ENCODE measurements around the gene CHCHD3. TPM values are rescaled to one million over a fixed set of nuclear protein-coding genes. Genes with fewer than 3 reads are reported as not detected.
"Not testable (repeated sequence)": the region's sequence is repeated elsewhere in the genome, so short reads cannot be mapped to it uniquely, and the experiment has no call there.

CHCHD3 gene
- polyA plus RNA-seq, 3 donors = 30.5 to 56.7 (median 48.8) TPM

- H3K4me2 ChIP-seq (replicated peaks; ENCODE audit: extremely low read depth, low read length, poor library complexity, severe bottlenecking) = no peak overlapping the region
- no peak overlapping the region for H3K9ac ChIP-seq (ENCODE audit: insufficient read depth, low read length, poor library complexity, severe bottlenecking)
- H2AFZ ChIP-seq (ENCODE audit: insufficient read depth, low read depth, low read length, poor library complexity, severe bottlenecking) = no peak overlapping the region
- no peak overlapping the region for H3K4me3 Mint-ChIP-seq
- no peaks in the 10 kb centered on the region for H3K9me3 ChIP-seq (replicated peaks in 1 of 2; ENCODE audit: control insufficient read depth in 1 of 2, insufficient read depth in 1 of 2, low read length in 2 of 2)
- no peak overlapping the region for H3K27ac ChIP-seq (ENCODE audit: low read depth in 1 of 2, low read length in 2 of 2)
- DNase-seq = no peak
- peaks cover 1 to 7% of the 10 kb centered on the region in 2 donors for H3K36me3 Mint-ChIP-seq
- H3K4me1 Mint-ChIP-seq = peaks cover 21% of the 10 kb centered on the region
- no peaks in the 10 kb centered on the region for H3K36me3 ChIP-seq (replicated peaks in 1 of 2; ENCODE audit: control insufficient read depth in 1 of 2, insufficient read depth in 2 of 2, low read length in 2 of 2)
- intact Hi-C loops (cut with micrococcal nuclease) = no loop called here
- H3K4me3 ChIP-seq (replicated peaks in 1 of 3; ENCODE audit: low read depth in 2 of 3, low read length in 3 of 3) = no peak overlapping the region
- peaks cover 8% of the 10 kb centered on the region for H4K20me1 ChIP-seq (ENCODE audit: insufficient read depth, low read length)
- TF ChIP-seq CTCF (IDR thresholded peaks at IDR 0.05) = no peak
- no CpG with 5 or more reads among the region's 1 CpG for WGBS (ENCODE audit: insufficient coverage)
- H3K27me3 ChIP-seq (ENCODE audit: control insufficient read depth in 2 of 2, insufficient read depth in 2 of 2, low read length in 2 of 2) = no peaks in the 10 kb centered on the region
- peaks cover 0 to 12% of the 10 kb centered on the region in 2 donors for H3K4me1 ChIP-seq (ENCODE audit: control insufficient read depth in 1 of 2, insufficient read depth in 2 of 2, low read length in 2 of 2)
- H3K27ac Mint-ChIP-seq = no peak overlapping the region
- peaks cover 0 to 7% (median 0%) of the 10 kb centered on the region in 7 donors for H3K9me3 Mint-ChIP-seq
- no peaks in the 10 kb centered on the region for H3K27me3 Mint-ChIP-seq (ENCODE audit: low read depth in 3 of 3)
- no peaks in the 10 kb centered on the region for H3K79me2 ChIP-seq (ENCODE audit: insufficient read depth, low read length)
These were observed 45.6 kb downstream of the CHCHD3 start for GRCh38 chr7:133036289-133036688.

- intact Hi-C loops (cut with micrococcal nuclease); H3K27me3 Mint-ChIP-seq (ENCODE audit: low read depth in 3 of 3); H3K27ac ChIP-seq (ENCODE audit: low read depth in 1 of 2, low read length in 2 of 2): not testable (repeated sequence)
These were observed 46.6 kb downstream of the CHCHD3 start for GRCh38 chr7:133035240-133035639.

More at GRCh38 chr7:133035240-133035639, 46.6 kb downstream of the CHCHD3 start:
- H3K79me2 ChIP-seq (ENCODE audit: insufficient read depth, low read length); H3K36me3 Mint-ChIP-seq; H3K36me3 ChIP-seq (replicated peaks in 1 of 2; ENCODE audit: control insufficient read depth in 1 of 2, insufficient read depth in 2 of 2, low read length in 2 of 2); H3K9ac ChIP-seq (ENCODE audit: insufficient read depth, low read length, poor library complexity, severe bottlenecking); H3K4me3 ChIP-seq (replicated peaks in 1 of 3; ENCODE audit: low read depth in 2 of 3, low read length in 3 of 3); H4K20me1 ChIP-seq (ENCODE audit: insufficient read depth, low read length); H3K4me2 ChIP-seq (replicated peaks; ENCODE audit: extremely low read depth, low read length, poor library complexity, severe bottlenecking); H3K9me3 ChIP-seq (replicated peaks in 1 of 2; ENCODE audit: control insufficient read depth in 1 of 2, insufficient read depth in 1 of 2, low read length in 2 of 2); H3K9me3 Mint-ChIP-seq; H2AFZ ChIP-seq (ENCODE audit: insufficient read depth, low read depth, low read length, poor library complexity, severe bottlenecking); H3K27me3 ChIP-seq (ENCODE audit: control insufficient read depth in 2 of 2, insufficient read depth in 2 of 2, low read length in 2 of 2): not testable (repeated sequence)
- H3K27ac Mint-ChIP-seq = peak overlapping the region in 1 of 7 donors; percentile 59
- H3K4me3 Mint-ChIP-seq = peak overlapping the region in 1 of 2 donors; percentile 24
- peaks cover 21% of the 10 kb centered on the region for H3K4me1 Mint-ChIP-seq
- H3K4me1 ChIP-seq (ENCODE audit: control insufficient read depth in 1 of 2, insufficient read depth in 2 of 2, low read length in 2 of 2) = peaks cover 0 to 12% of the 10 kb centered on the region in 2 donors
- DNase-seq = peak in 2 of 3 donors; percentile 2 to 19
- 4% methylated on average over 5 of the region's 10 CpGs for WGBS (ENCODE audit: insufficient coverage)
